Cardiac fibroblast (primary cell): Measurements from ENCODE around the gene CEP89.
"Not testable (repeated sequence)": the region's sequence is repeated elsewhere in the genome, so short reads cannot be mapped to it uniquely, and the experiment has no call there.

Experiments used
- DNase-seq, 2 donors: peaks; one replicate each; pipeline versions ENCODE4 v3.0.0 to v3.0.0-alpha.2; 2010; ENCODE audit warnings: low read depth in 2 of 2
- H3K4me3 ChIP-seq, 2 donors: replicated peaks in 1 of 2; 1 replicate in 1 of 2; 2 replicates in 1 of 2; pipeline ENCODE4 v1.5.1; 2011; ENCODE audit warnings: low read depth in 2 of 2, low read length in 2 of 2, mild to moderate bottlenecking in 2 of 2, moderate library complexity in 1 of 2
- CTCF ChIP-seq: IDR thresholded peaks from one replicate; pipeline ENCODE4 v1.5.1; 2011; ENCODE audit warnings: low read depth, mild to moderate bottlenecking, low read length, inconsistent platforms

CEP89 gene

GRCh38 chr19:32971715-32972540 lies at the start of gene CEP89, which contains the start of gene FAAP24:
Gene CEP89 (minus strand): TSS chr19:32971958. CDS start chr19:32971874, 84 bp downstream.
Gene FAAP24 (plus strand): TSS chr19:32972242. CDS start chr19:32973197, 955 bp downstream.
- DNase-seq = peak; percentile 100
- no peak for TF ChIP-seq CTCF
- peak within 1 kb of the TSS; percentile 81 for H3K4me3 ChIP-seq

GRCh38 chr19:33010891-33011290 lies 39.1 kb upstream of the CEP89 start:
- not testable (repeated sequence) for DNase-seq, H3K4me3 ChIP-seq

- no peak for TF ChIP-seq CTCF
- H3K4me3 ChIP-seq = no peak overlapping the region
- DNase-seq = no peak
Measured at GRCh38 chr19:33008738-33009137, 37.0 kb upstream of the CEP89 start.

GRCh38 chr19:33005440-33005839 lies 33.7 kb upstream of the CEP89 start:
- no peak overlapping the region for H3K4me3 ChIP-seq
- no peak for DNase-seq
- no peak for TF ChIP-seq CTCF

- DNase-seq, H3K4me3 ChIP-seq: not testable (repeated sequence)
Measured at GRCh38 chr19:33003424-33004024, 31.8 kb upstream of the CEP89 start.

GRCh38 chr19:33002126-33002865 lies 30.5 kb upstream of the CEP89 start:
- H3K4me3 ChIP-seq, DNase-seq: not testable (repeated sequence)

- TF ChIP-seq CTCF = no peak
- no peak overlapping the region for H3K4me3 ChIP-seq
- no peak for DNase-seq
Measured at GRCh38 chr19:33000910-33001309, 29.2 kb upstream of the CEP89 start.

GRCh38 chr19:33000510-33000909 lies 28.8 kb upstream of the CEP89 start:
- TF ChIP-seq CTCF = no peak
- no peak overlapping the region for H3K4me3 ChIP-seq
- DNase-seq = no peak
